Measurements from ENCODE around the gene SCRN2. TPM values are rescaled to one million over a fixed set of nuclear protein-coding genes. Genes with fewer than 3 reads are reported as not detected.
A peak's percentile ranks its signal among the peaks of the same experiment; 100 is the strongest.

The SCRN2 gene
- total and polyA plus RNA-seq, 2 of the 8 experiments (the other 6 are each of a cell fraction or from before 2014, with no cell fraction given), result 24.4 to 42.3 TPM

- Histone ChIP-seq H3K4me3 (ENCODE audit: extremely low read depth in 1 of 4, insufficient read depth in 2 of 4, low read depth in 3 of 4, low read length in 4 of 4) (peak overlapping the region in 1 of 4 experiments; percentile 86; a peak in 1 of 8 replicates), H2BK5ac (ENCODE audit: low read depth, low read length) (no peak overlapping the region), H3K56ac (replicated peaks; ENCODE audit: insufficient read length, low read depth, low read length) (no peak overlapping the region), H2BK20ac (ENCODE audit: low read length) (no peak overlapping the region), H3K36me3 (ENCODE audit: control insufficient read depth in 2 of 4, insufficient read depth in 4 of 4, low read length in 3 of 4) (peaks cover 7 to 29% (median 20%) of the 10 kb centered on the region in 4 experiments; a peak in 7 of 8 replicates), H4K20me1 (replicated peaks in 1 of 2; ENCODE audit: control insufficient read depth in 1 of 2, insufficient read depth in 2 of 2, low read length in 2 of 2) (no peaks in the 10 kb centered on the region), H3K79me2 (ENCODE audit: control insufficient read depth in 1 of 2, insufficient read depth in 2 of 2, low read length in 2 of 2) (peaks cover 2 to 14% of the 10 kb centered on the region in 2 experiments), H3K27ac (ENCODE audit: low read depth, low read length) (no peak overlapping the region), H3K18ac (ENCODE audit: extremely low read depth, low read length) (no peak overlapping the region), H3K4me1 (replicated peaks in 1 of 4; ENCODE audit: control insufficient read depth in 3 of 4, insufficient read depth in 4 of 4, low read length in 3 of 4) (peaks cover 0 to 6% (median 2%) of the 10 kb centered on the region in 4 experiments; a peak in 4 of 7 replicates), H2BK15ac (ENCODE audit: low read length) (no peak overlapping the region), H3K14ac (ENCODE audit: insufficient read length) (no peak overlapping the region), H2BK12ac (ENCODE audit: low read depth, low read length) (no peak overlapping the region), H3K79me1 (ENCODE audit: low read depth, low read length) (no peaks in the 10 kb centered on the region), H3K4me2 (ENCODE audit: insufficient read depth in 1 of 2, low read depth in 2 of 2, low read length in 2 of 2) (peak overlapping the region in 1 of 2 experiments; percentile 93; a peak in 1 of 4 replicates), H4K5ac (ENCODE audit: insufficient read length, low read depth, low read length) (no peak overlapping the region), H4K8ac (ENCODE audit: extremely low read depth, insufficient read depth, low read length) (no peak overlapping the region), H3K27me3 (replicated peaks in 1 of 4; ENCODE audit: control insufficient read depth in 3 of 4, extremely low read depth in 1 of 4, insufficient read depth in 3 of 4, low read length in 3 of 4) (no peaks in the 10 kb centered on the region), H3K9ac (replicated peaks in 1 of 4; ENCODE audit: extremely low read depth in 1 of 4, low read depth in 3 of 4, low read length in 3 of 4) (no peak overlapping the region; a peak in 1 of 7 replicates), H2AFZ (ENCODE audit: low read length) (no peak overlapping the region), H4K91ac (replicated peaks; ENCODE audit: insufficient read length, low read length) (no peak overlapping the region), H3K4ac (replicated peaks; ENCODE audit: insufficient read length, low read depth, low read length) (no peak overlapping the region), H3K23ac (ENCODE audit: insufficient read length) (no peak overlapping the region), H2AK5ac (ENCODE audit: low read depth, low read length) (no peak overlapping the region), H2BK120ac (replicated peaks; ENCODE audit: low read depth, low read length) (no peak overlapping the region), H3K23me2 (ENCODE audit: low read depth, low read length) (peaks cover 3% of the 10 kb centered on the region; the same call in 1 of the 2 replicates), H3K9me3 (ENCODE audit: insufficient read depth in 2 of 2, low read depth in 1 of 2, low read length in 1 of 2) (no peaks in the 10 kb centered on the region)
- POLR2A ChIA-PET (ENCODE audit: partially characterized antibody), result interaction anchor here (1.1 kb wide), 1 partner anchor 19 kb away, joined by 3 read pairs; no protein-coding TSS in a partner anchor
- CTCF ChIA-PET (ENCODE audit: partially characterized antibody), result interaction anchor here (1.3 to 3.0 kb wide), 4 partner anchors 17 to 114 kb away, joined by 3 to 21 read pairs (median 6); partner anchors contain the start of gene TBX21
- DNase-seq (ENCODE audit: low read depth in 1 of 2, low spot score in 2 of 2) (no peak), FAIRE-seq (no peak)
- WGBS, 2 experiments (ENCODE audit: extremely low coverage in 1 of 2, insufficient coverage in 1 of 2, insufficient read length in 1 of 2, insufficient replicate concordance in 2 of 2, low coverage in 1 of 2, low lambda C conversion rate in 2 of 2, missing lambda C conversion rate in 1 of 2), result 85% methylated on average over 3 of the region's 3 CpGs; no CpG with 5 or more reads in 1 of the 2 experiments
- TF ChIP-seq HDAC6 (IDR thresholded peaks at IDR 0.05; ENCODE audit: low read depth, low read length) (no peak), KDM4A (IDR thresholded peaks at IDR 0.05; ENCODE audit: low read depth, low read length, severe bottlenecking) (no peak), MAX (IDR thresholded peaks at IDR 0.05) (no peak), E2F6 (IDR thresholded peaks at IDR 0.05) (no peak), HDAC2 (IDR thresholded peaks at IDR 0.05; ENCODE audit: borderline replicate concordance in 1 of 2, low read depth in 2 of 2, low read length in 2 of 2) (no peak), CHD1 (IDR thresholded peaks at IDR 0.05; ENCODE audit: low read depth, low read length) (no peak), SAP30 (IDR thresholded peaks at IDR 0.05; ENCODE audit: insufficient read depth, insufficient replicate concordance, low read length) (no peak), SP4 (IDR thresholded peaks at IDR 0.05; ENCODE audit: low read length) (no peak)
Measured at GRCh38 chr17:47829870-47830269, 11.2 kb downstream of the SCRN2 start.

Measured in H1 (cell line).